ENCODE data around the gene CST6. TPM values are rescaled to one million over a fixed set of nuclear protein-coding genes. Genes with fewer than 3 reads are reported as not detected.
A peak's percentile ranks its signal among the peaks of the same experiment; 100 is the strongest.

The CST6 gene
- total RNA-seq, 1 donor from 2014 or later, result 1.1 TPM

- Mint-ChIP-seq H3K4me1 (peaks cover 23% of the 10 kb centered on the region), H3K4me3 (peak overlapping the region; percentile 40), H3K36me3 (peaks cover 2% of the 10 kb centered on the region), H3K27ac (no peak overlapping the region), H3K9me3 (no peaks in the 10 kb centered on the region), H3K27me3 (ENCODE audit: low read depth) (no peaks in the 10 kb centered on the region)
- TF ChIP-seq, protein P1, sequence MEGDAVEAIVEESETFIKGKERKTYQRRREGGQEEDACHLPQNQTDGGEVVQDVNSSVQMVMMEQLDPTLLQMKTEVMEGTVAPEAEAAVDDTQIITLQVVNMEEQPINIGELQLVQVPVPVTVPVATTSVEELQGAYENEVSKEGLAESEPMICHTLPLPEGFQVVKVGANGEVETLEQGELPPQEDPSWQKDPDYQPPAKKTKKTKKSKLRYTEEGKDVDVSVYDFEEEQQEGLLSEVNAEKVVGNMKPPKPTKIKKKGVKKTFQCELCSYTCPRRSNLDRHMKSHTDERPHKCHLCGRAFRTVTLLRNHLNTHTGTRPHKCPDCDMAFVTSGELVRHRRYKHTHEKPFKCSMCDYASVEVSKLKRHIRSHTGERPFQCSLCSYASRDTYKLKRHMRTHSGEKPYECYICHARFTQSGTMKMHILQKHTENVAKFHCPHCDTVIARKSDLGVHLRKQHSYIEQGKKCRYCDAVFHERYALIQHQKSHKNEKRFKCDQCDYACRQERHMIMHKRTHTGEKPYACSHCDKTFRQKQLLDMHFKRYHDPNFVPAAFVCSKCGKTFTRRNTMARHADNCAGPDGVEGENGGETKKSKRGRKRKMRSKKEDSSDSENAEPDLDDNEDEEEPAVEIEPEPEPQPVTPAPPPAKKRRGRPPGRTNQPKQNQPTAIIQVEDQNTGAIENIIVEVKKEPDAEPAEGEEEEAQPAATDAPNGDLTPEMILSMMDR (IDR thresholded peaks at IDR 0.05; ENCODE audit: unreplicated experiment), result no peak
- DNase-seq (ENCODE audit: low spot score in 2 of 2, unreplicated experiment in 2 of 2), result no peak
These were observed 7.6 kb upstream of the CST6 start for GRCh38 chr11:66004186-66004585.

DNA sequence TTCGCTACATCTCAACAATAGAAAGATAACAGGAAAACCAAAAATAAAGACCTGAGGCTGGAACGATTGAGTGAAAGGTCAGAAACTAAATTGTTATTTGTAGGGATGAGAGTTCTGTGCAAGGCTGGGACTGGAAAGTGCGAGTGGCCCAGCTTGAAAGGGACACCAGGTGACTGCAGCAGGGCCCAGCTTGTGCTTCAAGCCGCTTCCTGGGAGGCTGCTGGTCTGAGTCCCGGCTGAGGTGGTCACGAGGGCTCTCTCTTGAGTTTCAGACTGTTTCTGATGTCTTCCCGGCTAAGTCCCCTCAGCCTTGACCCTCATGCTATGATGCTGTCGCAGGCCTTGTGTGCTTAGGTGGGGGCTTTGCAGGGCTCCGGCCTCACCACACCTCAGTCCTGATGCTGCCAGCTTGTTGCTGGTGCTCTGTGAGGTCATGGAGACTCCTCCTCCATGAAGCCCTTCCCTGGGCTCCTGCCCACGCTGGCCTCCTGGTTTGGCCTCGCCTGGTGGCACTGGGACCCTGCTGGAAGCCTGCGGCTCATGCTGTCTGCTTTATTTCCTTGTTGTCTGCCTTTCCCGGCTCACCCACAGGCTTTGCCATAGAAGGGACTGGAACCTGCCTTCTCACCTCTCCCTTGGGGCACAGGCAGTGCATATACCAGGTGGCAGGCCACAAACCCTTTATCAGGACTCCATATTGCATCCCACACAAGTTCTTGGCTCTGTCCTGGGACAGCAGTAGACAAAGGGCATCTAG, 5.5 kb upstream of the CST6 start:
- H3K9me3 Mint-ChIP-seq, result no peaks in the 10 kb centered on the region
- no peaks in the 10 kb centered on the region for H3K36me3 Mint-ChIP-seq
- H3K27me3 Mint-ChIP-seq (ENCODE audit: low read depth), result no peaks in the 10 kb centered on the region
- no peak overlapping the region for H3K27ac Mint-ChIP-seq
- DNase-seq (ENCODE audit: low spot score in 2 of 2, unreplicated experiment in 2 of 2), result no peak
- TF ChIP-seq, protein P1 (IDR thresholded peaks at IDR 0.05; ENCODE audit: unreplicated experiment), result no peak
- peaks cover 15% of the 10 kb centered on the region for H3K4me1 Mint-ChIP-seq
- H3K4me3 Mint-ChIP-seq, result no peak overlapping the region

DNA sequence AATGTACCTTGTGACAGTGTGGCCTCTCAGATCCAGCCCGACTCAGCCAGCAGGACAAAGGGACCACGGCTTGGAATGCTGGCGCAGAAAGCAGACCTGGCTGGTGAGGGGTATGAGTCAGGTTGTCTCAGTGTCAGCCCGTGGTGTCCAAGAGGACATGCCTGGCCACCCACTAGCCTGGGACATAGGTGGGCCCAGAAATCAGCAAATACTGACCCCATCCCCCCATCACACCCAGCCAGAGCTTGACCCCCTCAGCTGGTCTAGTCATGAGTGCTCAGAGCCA, 5.0 kb upstream of the CST6 start:
- Mint-ChIP-seq H3K36me3 (no peaks in the 10 kb centered on the region), H3K27ac (no peak overlapping the region), H3K27me3 (ENCODE audit: low read depth) (peaks cover 2% of the 10 kb centered on the region), H3K9me3 (no peaks in the 10 kb centered on the region), H3K4me1 (peaks cover 15% of the 10 kb centered on the region), H3K4me3 (no peak overlapping the region)
- no peak for DNase-seq (ENCODE audit: low spot score in 2 of 2, unreplicated experiment in 2 of 2)
- TF ChIP-seq, protein P1 (IDR thresholded peaks at IDR 0.05; ENCODE audit: unreplicated experiment), result no peak

GRCh38 chr11:66007201-66007634, 4.6 kb upstream of the CST6 start:
- no peak overlapping the region for H3K4me3 Mint-ChIP-seq
- H3K27me3 Mint-ChIP-seq (ENCODE audit: low read depth), result peaks cover 2% of the 10 kb centered on the region
- no peak overlapping the region for H3K27ac Mint-ChIP-seq
- H3K4me1 Mint-ChIP-seq, result peaks cover 14% of the 10 kb centered on the region
- TF ChIP-seq, protein P1 (IDR thresholded peaks at IDR 0.05; ENCODE audit: unreplicated experiment), result no peak
- no peaks in the 10 kb centered on the region for H3K9me3 Mint-ChIP-seq
- no peak for DNase-seq (ENCODE audit: low spot score in 2 of 2, unreplicated experiment in 2 of 2)
- H3K36me3 Mint-ChIP-seq, result no peaks in the 10 kb centered on the region

DNA sequence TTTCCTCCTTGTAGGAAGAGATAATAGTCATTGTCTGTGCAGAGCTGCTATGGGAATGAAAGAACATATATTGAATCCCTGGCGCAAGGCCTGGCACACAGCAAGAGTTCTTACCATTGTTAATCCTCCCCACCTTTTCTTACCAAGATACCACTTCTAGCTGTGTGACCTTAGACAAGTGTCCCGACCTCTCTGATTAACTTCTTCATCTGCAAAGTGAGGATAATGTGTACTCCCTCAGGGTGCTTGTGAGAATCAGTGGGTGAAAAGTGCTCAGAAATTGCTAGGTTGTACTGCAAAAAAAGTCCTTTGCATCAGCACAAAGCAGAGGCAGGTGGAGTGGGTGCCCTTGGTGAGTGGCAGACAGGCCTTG, 3.7 kb upstream of the CST6 start:
- no peak overlapping the region for H3K4me3 Mint-ChIP-seq
- H3K27ac Mint-ChIP-seq, result no peak overlapping the region
- peaks cover 2% of the 10 kb centered on the region for H3K27me3 Mint-ChIP-seq (ENCODE audit: low read depth)
- H3K9me3 Mint-ChIP-seq, result no peaks in the 10 kb centered on the region
- TF ChIP-seq, protein P1 (IDR thresholded peaks at IDR 0.05; ENCODE audit: unreplicated experiment), result no peak
- no peak for DNase-seq (ENCODE audit: low spot score in 2 of 2, unreplicated experiment in 2 of 2)
- no peaks in the 10 kb centered on the region for H3K36me3 Mint-ChIP-seq
- peaks cover 7% of the 10 kb centered on the region for H3K4me1 Mint-ChIP-seq
